PFSK-1 (cell line): ENCODE data around the gene TMEM218.

Experiments used
- REST ChIP-seq, 2 experiments: IDR thresholded peaks; 2 replicates each; pipeline versions ENCODE4 v1.6.1 to v1.8.0; 2011 to 2012; ENCODE audit warnings: low read depth in 2 of 2, low read length in 2 of 2, control low read depth in 1 of 2, inconsistent platforms in 1 of 2, mild to moderate bottlenecking in 1 of 2, moderate library complexity in 1 of 2; ENCODE audit not compliant: insufficient read depth in 1 of 2
- TAF1 ChIP-seq: IDR thresholded peaks from 2 replicates; pipeline ENCODE4 v1.6.1; 2012; ENCODE audit warnings: low read length, control low read depth, borderline replicate concordance; ENCODE audit not compliant: insufficient read depth

GRCh38 chr11:125084761-125085231 lies 26.6 kb downstream of the TMEM218 start:
- no peak for TF ChIP-seq REST (IDR thresholded peaks at IDR 0.05; ENCODE audit: insufficient read depth in 1 of 2, low read depth in 2 of 2, low read length in 2 of 2)
- TF ChIP-seq TAF1, result no peak
